ENCODE data around the gene ROMO1.
"Not testable (repeated sequence)": the region's sequence is repeated elsewhere in the genome, so short reads cannot be mapped to it uniquely, and the experiment has no call there.

Gene ROMO1

GRCh38 chr20:35711588-35712209, 12.5 kb downstream of the ROMO1 start:
- 99% methylated on average over 6 of the region's 6 CpGs for WGBS
- Histone ChIP-seq H3K27me3 (ENCODE audit: insufficient read depth, low read length) (no peaks in the 10 kb centered on the region), H3K9ac (ENCODE audit: low read depth, low read length) (no peak overlapping the region), H3K27ac (ENCODE audit: low read depth, low read length) (no peak overlapping the region), H3K4me3 (ENCODE audit: low read length) (no peak overlapping the region), H3K4me1 (ENCODE audit: insufficient read depth, low read length) (no peaks in the 10 kb centered on the region), H3K9me3 (ENCODE audit: insufficient read depth, low read depth, low read length) (no peaks in the 10 kb centered on the region), H3K36me3 (ENCODE audit: insufficient read depth, low read length) (peaks cover 100% of the 10 kb centered on the region)

- not testable (repeated sequence) for H3K27me3 ChIP-seq (ENCODE audit: insufficient read depth, low read length); H3K9me3 ChIP-seq (ENCODE audit: insufficient read depth, low read depth, low read length); H3K4me3 ChIP-seq (ENCODE audit: low read length); H3K27ac ChIP-seq (ENCODE audit: low read depth, low read length); H3K4me1 ChIP-seq (ENCODE audit: insufficient read depth, low read length); H3K9ac ChIP-seq (ENCODE audit: low read depth, low read length)
- H3K36me3 ChIP-seq (ENCODE audit: insufficient read depth, low read length): peaks cover 100% of the 10 kb centered on the region
- 96% methylated on average over 9 of the region's 9 CpGs for WGBS
These were observed 13.9 kb downstream of the ROMO1 start for GRCh38 chr20:35713120-35713519.

- no peak overlapping the region for H3K9ac ChIP-seq (ENCODE audit: low read depth, low read length)
- H3K27ac ChIP-seq (ENCODE audit: low read depth, low read length): no peak overlapping the region
- WGBS: 96% methylated on average over 4 of the region's 4 CpGs
- H3K36me3 ChIP-seq (ENCODE audit: insufficient read depth, low read length): peaks cover 100% of the 10 kb centered on the region
- H3K4me1 ChIP-seq (ENCODE audit: insufficient read depth, low read length): no peaks in the 10 kb centered on the region
- no peaks in the 10 kb centered on the region for H3K27me3 ChIP-seq (ENCODE audit: insufficient read depth, low read length)
- H3K9me3 ChIP-seq (ENCODE audit: insufficient read depth, low read depth, low read length): no peaks in the 10 kb centered on the region
- H3K4me3 ChIP-seq (ENCODE audit: low read length): no peak overlapping the region
These were observed 14.9 kb downstream of the ROMO1 start for GRCh38 chr20:35714127-35714526.

- no peak overlapping the region for H3K9ac ChIP-seq (ENCODE audit: low read depth, low read length)
- H3K9me3 ChIP-seq (ENCODE audit: insufficient read depth, low read depth, low read length): no peaks in the 10 kb centered on the region
- H3K27ac ChIP-seq (ENCODE audit: low read depth, low read length): no peak overlapping the region
- no peak overlapping the region for H3K4me3 ChIP-seq (ENCODE audit: low read length)
- no peaks in the 10 kb centered on the region for H3K27me3 ChIP-seq (ENCODE audit: insufficient read depth, low read length)
- peaks cover 100% of the 10 kb centered on the region for H3K36me3 ChIP-seq (ENCODE audit: insufficient read depth, low read length)
- WGBS: 98% methylated on average over 2 of the region's 2 CpGs
- no peaks in the 10 kb centered on the region for H3K4me1 ChIP-seq (ENCODE audit: insufficient read depth, low read length)
These were observed 16.4 kb downstream of the ROMO1 start for GRCh38 chr20:35715652-35716051.

DNA sequence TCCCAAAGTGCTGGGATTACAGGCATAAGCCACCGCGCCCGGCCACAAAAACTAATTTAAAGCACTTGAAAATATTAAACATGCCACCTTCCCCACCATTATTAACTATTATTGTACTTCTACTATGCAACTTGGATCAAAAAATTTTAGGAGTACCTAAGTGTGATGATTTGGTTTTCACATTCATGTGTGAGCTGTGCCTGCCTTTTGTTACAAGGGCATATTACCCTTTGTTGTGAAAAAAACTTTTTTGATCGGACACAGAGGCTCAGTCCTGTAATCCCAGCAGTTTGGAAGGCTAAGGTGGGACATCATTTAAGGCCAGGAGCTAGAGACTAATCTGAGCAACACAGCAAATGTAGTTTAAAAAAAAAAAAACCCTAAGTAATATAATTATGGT, 17.1 kb downstream of the ROMO1 start:
- 97% methylated on average over 4 of the region's 4 CpGs for WGBS
- Histone ChIP-seq H3K9ac (ENCODE audit: low read depth, low read length) (no peak overlapping the region), H3K27me3 (ENCODE audit: insufficient read depth, low read length) (no peaks in the 10 kb centered on the region), H3K9me3 (ENCODE audit: insufficient read depth, low read depth, low read length) (no peaks in the 10 kb centered on the region), H3K27ac (ENCODE audit: low read depth, low read length) (no peak overlapping the region), H3K4me1 (ENCODE audit: insufficient read depth, low read length) (no peaks in the 10 kb centered on the region), H3K4me3 (ENCODE audit: low read length) (no peak overlapping the region), H3K36me3 (ENCODE audit: insufficient read depth, low read length) (peaks cover 100% of the 10 kb centered on the region)

GRCh38 chr20:35718321-35718720, 19.1 kb downstream of the ROMO1 start:
- 96% methylated on average over 8 of the region's 8 CpGs for WGBS

DNA sequence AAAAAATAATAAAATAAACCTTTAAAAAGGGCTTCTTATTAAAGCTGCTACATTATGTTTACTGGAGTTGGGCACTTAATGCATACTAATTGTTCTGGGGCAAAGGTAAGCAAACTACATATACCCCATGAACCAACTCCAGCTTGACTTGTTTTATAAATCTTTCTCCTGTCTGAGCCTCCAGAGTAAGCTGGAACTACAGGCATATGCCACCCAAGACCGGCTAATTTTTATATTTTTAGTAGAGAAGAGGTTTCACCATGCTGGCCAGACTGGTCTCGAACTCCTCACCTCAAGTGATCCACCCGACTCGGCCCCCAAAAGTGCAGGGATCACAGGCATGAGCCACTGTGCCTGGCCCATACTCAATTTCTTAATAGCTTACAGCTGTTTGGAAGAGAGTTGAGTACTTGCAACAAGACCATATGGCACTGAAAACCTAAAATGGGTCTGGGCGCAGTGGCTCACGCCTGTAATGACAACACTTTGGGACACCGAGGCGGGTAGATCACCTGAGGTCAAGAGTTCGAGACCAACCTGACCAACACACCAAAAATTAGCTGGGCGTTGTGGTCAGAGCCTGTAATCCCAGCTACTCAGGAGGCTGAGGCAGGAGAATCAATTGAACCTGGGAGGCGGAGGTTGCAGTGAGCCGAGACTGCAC, 19.9 kb downstream of the ROMO1 start:
- Histone ChIP-seq H3K9ac (ENCODE audit: low read depth, low read length) (no peak overlapping the region), H3K4me1 (ENCODE audit: insufficient read depth, low read length) (no peaks in the 10 kb centered on the region), H3K36me3 (ENCODE audit: insufficient read depth, low read length) (peaks cover 99% of the 10 kb centered on the region), H3K9me3 (ENCODE audit: insufficient read depth, low read depth, low read length) (no peaks in the 10 kb centered on the region), H3K4me3 (ENCODE audit: low read length) (no peak overlapping the region), H3K27me3 (ENCODE audit: insufficient read depth, low read length) (no peaks in the 10 kb centered on the region), H3K27ac (ENCODE audit: low read depth, low read length) (no peak overlapping the region)
- 96% methylated on average over 12 of the region's 12 CpGs for WGBS

More at GRCh38 chr20:35718321-35718720, 19.1 kb downstream of the ROMO1 start:
- not testable (repeated sequence) for H3K27me3 ChIP-seq (ENCODE audit: insufficient read depth, low read length); H3K4me3 ChIP-seq (ENCODE audit: low read length); H3K4me1 ChIP-seq (ENCODE audit: insufficient read depth, low read length); H3K27ac ChIP-seq (ENCODE audit: low read depth, low read length); H3K9me3 ChIP-seq (ENCODE audit: insufficient read depth, low read depth, low read length); H3K9ac ChIP-seq (ENCODE audit: low read depth, low read length)
- peaks cover 99% of the 10 kb centered on the region for H3K36me3 ChIP-seq (ENCODE audit: insufficient read depth, low read length)

DNA sequence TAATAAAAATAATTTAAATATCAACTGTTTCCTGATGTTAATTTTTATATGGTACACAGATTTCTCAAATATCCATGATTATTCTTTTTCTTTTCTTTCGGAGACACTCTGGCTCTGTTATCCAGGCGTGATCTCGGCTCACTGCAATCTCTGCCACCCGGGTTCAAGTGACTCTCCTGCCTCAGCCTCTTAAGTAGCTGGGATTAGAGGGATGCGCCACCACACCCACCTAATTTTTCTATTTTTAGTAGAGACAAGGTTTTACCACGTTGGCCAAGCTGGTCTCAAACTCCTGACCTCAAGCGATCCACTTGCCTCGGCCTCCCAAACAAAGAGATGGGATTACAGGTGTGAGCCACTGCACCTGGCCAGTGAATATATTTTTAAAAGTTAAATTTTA, 20.5 kb downstream of the ROMO1 start:
- Histone ChIP-seq H3K27me3 (ENCODE audit: insufficient read depth, low read length) (no peaks in the 10 kb centered on the region), H3K36me3 (ENCODE audit: insufficient read depth, low read length) (peaks cover 99% of the 10 kb centered on the region), H3K4me3 (ENCODE audit: low read length) (no peak overlapping the region), H3K9me3 (ENCODE audit: insufficient read depth, low read depth, low read length) (no peaks in the 10 kb centered on the region), H3K9ac (ENCODE audit: low read depth, low read length) (no peak overlapping the region), H3K4me1 (ENCODE audit: insufficient read depth, low read length) (no peaks in the 10 kb centered on the region), H3K27ac (ENCODE audit: low read depth, low read length) (no peak overlapping the region)
- WGBS: 86% methylated on average over 8 of the region's 8 CpGs

GRCh38 chr20:35720165-35721123, 21.2 kb downstream of the ROMO1 start:
- H3K36me3 ChIP-seq (ENCODE audit: insufficient read depth, low read length): peaks cover 99% of the 10 kb centered on the region
- no peak overlapping the region for H3K27ac ChIP-seq (ENCODE audit: low read depth, low read length)
- H3K4me3 ChIP-seq (ENCODE audit: low read length): no peak overlapping the region
- 96% methylated on average over 13 of the region's 13 CpGs for WGBS
- no peak overlapping the region for H3K9ac ChIP-seq (ENCODE audit: low read depth, low read length)
- no peaks in the 10 kb centered on the region for H3K4me1 ChIP-seq (ENCODE audit: insufficient read depth, low read length)
- H3K27me3 ChIP-seq (ENCODE audit: insufficient read depth, low read length): no peaks in the 10 kb centered on the region
- no peaks in the 10 kb centered on the region for H3K9me3 ChIP-seq (ENCODE audit: insufficient read depth, low read depth, low read length)

- H3K36me3 ChIP-seq (ENCODE audit: insufficient read depth, low read length): peaks cover 99% of the 10 kb centered on the region
- no peaks in the 10 kb centered on the region for H3K4me1 ChIP-seq (ENCODE audit: insufficient read depth, low read length)
- H3K9me3 ChIP-seq (ENCODE audit: insufficient read depth, low read depth, low read length): no peaks in the 10 kb centered on the region
These were observed 22.0 kb downstream of the ROMO1 start for GRCh38 chr20:35721219-35721618.

GRCh38 chr20:35721621-35722020, 22.4 kb downstream of the ROMO1 start:
- Histone ChIP-seq H3K9ac (ENCODE audit: low read depth, low read length) (no peak overlapping the region), H3K27ac (ENCODE audit: low read depth, low read length) (no peak overlapping the region), H3K27me3 (ENCODE audit: insufficient read depth, low read length) (no peaks in the 10 kb centered on the region), H3K9me3 (ENCODE audit: insufficient read depth, low read depth, low read length) (no peaks in the 10 kb centered on the region), H3K4me1 (ENCODE audit: insufficient read depth, low read length) (no peaks in the 10 kb centered on the region), H3K4me3 (ENCODE audit: low read length) (no peak overlapping the region), H3K36me3 (ENCODE audit: insufficient read depth, low read length) (peaks cover 99% of the 10 kb centered on the region)
- 97% methylated on average over 2 of the region's 3 CpGs for WGBS

More at GRCh38 chr20:35721219-35721618, 22.0 kb downstream of the ROMO1 start:
- no peaks in the 10 kb centered on the region for H3K27me3 ChIP-seq (ENCODE audit: insufficient read depth, low read length)
- 98% methylated on average over 3 of the region's 3 CpGs for WGBS
- no peak overlapping the region for H3K9ac ChIP-seq (ENCODE audit: low read depth, low read length)
- H3K27ac ChIP-seq (ENCODE audit: low read depth, low read length): no peak overlapping the region
- H3K4me3 ChIP-seq (ENCODE audit: low read length): no peak overlapping the region
